ENCODE measurements around the gene REXO4. TPM values are rescaled to one million over a fixed set of nuclear protein-coding genes. Genes with fewer than 3 reads are reported as not detected.

REXO4 gene
- total RNA-seq, 4 donors from 2014 or later = 12.1 to 21.9 (median 16.0) TPM

DNA sequence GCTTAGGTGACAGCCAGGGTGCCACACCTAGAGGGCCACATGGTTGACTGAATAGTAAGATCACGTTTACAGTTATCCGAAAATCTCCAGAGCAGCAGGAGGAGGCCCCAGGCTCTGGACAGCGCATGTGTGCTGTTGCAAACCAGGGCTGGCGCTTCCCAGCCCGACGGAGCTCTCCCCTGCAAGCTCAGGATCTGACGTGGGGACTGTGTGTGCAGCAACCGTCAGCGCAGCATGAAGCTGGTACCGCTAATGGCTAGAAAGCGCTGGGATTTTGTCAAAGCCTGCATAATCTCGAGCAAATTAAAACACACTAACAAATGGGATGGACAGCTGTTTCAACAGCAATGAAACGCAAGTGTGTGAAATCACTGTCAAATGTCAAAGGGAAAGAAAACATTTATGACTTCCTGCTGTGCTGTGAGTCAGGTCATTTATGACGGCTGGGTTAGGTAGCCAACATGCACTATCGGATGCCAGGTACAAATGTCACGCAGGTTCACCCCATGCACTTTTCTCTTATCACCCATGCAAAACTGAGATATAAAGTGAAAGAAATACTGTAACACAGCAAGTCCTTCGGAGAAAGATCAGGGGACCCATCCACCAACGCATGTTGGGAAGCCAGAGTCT lies 49.4 kb downstream of the REXO4 start:
- Histone ChIP-seq H3K9me3 (no peaks in the 10 kb centered on the region), H3K36me3 (peaks cover 0 to 35% (median 17%) of the 10 kb centered on the region in 4 donors), H3K27me3 (no peaks in the 10 kb centered on the region), H3K4me3 (no peak overlapping the region), H3K27ac (peak overlapping the region; percentile 44 to 69 (median 59)), H3K4me1 (peaks cover 33 to 65% (median 56%) of the 10 kb centered on the region in 4 donors)
- intact Hi-C loops (cut with DNase I; ENCODE audit: low total_unique reads) (no loop called here), in situ Hi-C loops (cut with MboI; ENCODE audit: low pct_ligation_motif_present in 1 of 4, low pct_unique_long_range_greater_than_20kb in 1 of 4, low sequenced_read_pairs in 3 of 4) (no loop called here)
- TF ChIP-seq POLR2AphosphoS5 (IDR thresholded peaks at IDR 0.05) = peak in 2 of 3 donors; percentile 35 to 45
- TF ChIP-seq POLR2A (IDR thresholded peaks at IDR 0.05) = no peak
- WGBS, 2 donors (ENCODE audit: low coverage in 1 of 2) = 32 to 46% methylated on average over 3 to 18 of the region's 18 CpGs
- DNase-seq = peak; percentile 52

DNA sequence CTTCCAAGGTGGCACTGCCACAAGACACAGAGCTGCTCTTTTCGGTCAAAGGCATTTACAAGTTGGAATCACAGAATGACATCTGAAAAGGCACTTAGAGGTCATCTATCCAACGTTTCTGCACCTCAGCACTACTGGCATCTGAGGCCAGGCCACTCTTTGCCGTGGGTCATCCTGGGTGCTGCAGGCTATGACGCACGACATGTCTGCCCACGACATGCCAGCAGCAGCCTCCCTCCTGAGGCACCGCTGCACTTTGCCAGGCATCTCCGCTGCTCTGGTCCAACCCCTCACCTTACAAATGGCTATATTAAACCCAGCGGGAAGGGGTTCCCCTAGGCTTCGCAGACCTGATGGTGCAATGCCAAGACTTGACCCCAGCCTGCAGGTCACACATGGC lies 50.0 kb downstream of the REXO4 start:
- in situ Hi-C loops (cut with MboI; ENCODE audit: low pct_ligation_motif_present in 1 of 4, low pct_unique_long_range_greater_than_20kb in 1 of 4, low sequenced_read_pairs in 3 of 4) (no loop called here), intact Hi-C loops (cut with DNase I; ENCODE audit: low total_unique reads) (no loop called here)
- TF ChIP-seq, protein P1, sequence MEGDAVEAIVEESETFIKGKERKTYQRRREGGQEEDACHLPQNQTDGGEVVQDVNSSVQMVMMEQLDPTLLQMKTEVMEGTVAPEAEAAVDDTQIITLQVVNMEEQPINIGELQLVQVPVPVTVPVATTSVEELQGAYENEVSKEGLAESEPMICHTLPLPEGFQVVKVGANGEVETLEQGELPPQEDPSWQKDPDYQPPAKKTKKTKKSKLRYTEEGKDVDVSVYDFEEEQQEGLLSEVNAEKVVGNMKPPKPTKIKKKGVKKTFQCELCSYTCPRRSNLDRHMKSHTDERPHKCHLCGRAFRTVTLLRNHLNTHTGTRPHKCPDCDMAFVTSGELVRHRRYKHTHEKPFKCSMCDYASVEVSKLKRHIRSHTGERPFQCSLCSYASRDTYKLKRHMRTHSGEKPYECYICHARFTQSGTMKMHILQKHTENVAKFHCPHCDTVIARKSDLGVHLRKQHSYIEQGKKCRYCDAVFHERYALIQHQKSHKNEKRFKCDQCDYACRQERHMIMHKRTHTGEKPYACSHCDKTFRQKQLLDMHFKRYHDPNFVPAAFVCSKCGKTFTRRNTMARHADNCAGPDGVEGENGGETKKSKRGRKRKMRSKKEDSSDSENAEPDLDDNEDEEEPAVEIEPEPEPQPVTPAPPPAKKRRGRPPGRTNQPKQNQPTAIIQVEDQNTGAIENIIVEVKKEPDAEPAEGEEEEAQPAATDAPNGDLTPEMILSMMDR (IDR thresholded peaks at IDR 0.05) = no peak
- no peak for TF ChIP-seq EP300 (IDR thresholded peaks at IDR 0.05; ENCODE audit: low read depth)
- Histone ChIP-seq H3K4me1 (peaks cover 31 to 59% (median 51%) of the 10 kb centered on the region in 4 donors), H3K27me3 (no peaks in the 10 kb centered on the region), H3K36me3 (peaks cover 0 to 39% (median 19%) of the 10 kb centered on the region in 4 donors), H3K27ac (peak overlapping the region; percentile 32 to 65 (median 50)), H3K9me3 (no peaks in the 10 kb centered on the region), H3K4me3 (no peak overlapping the region)
- DNase-seq = no peak
- WGBS, 2 donors (ENCODE audit: low coverage in 1 of 2) = 40 to 90% methylated on average over 1 to 10 of the region's 10 CpGs

DNA sequence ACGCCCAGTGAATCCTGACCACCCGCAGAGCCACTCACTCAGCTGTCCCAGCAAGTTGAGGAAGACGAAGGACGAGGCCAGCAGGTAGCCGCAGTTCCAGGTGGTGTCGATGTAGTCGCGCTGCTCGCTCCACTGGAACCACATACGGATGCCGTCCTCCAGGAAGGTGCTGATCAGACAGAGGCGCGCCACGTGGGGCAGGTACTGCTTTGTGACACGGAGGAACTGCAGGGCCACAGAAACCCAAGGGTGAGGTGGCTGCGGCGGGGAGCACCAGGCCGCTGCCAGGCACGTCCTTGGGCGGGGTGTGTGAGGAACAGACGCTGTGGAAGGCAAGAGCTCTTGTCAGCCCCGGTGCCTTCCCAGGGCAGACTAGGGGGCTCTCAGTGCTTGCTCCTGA lies 50.6 kb downstream of the REXO4 start:
- H3K4me1 ChIP-seq = peaks cover 25 to 53% (median 46%) of the 10 kb centered on the region in 4 donors
- no peak overlapping the region for H3K27ac ChIP-seq
- TF ChIP-seq POLR2AphosphoS5 (IDR thresholded peaks at IDR 0.05) = no peak
- TF ChIP-seq EP300 (IDR thresholded peaks at IDR 0.05; ENCODE audit: low read depth) = no peak
- no peak for TF ChIP-seq POLR2A (IDR thresholded peaks at IDR 0.05)
- TF ChIP-seq, protein P1 (IDR thresholded peaks at IDR 0.05) = no peak

DNA sequence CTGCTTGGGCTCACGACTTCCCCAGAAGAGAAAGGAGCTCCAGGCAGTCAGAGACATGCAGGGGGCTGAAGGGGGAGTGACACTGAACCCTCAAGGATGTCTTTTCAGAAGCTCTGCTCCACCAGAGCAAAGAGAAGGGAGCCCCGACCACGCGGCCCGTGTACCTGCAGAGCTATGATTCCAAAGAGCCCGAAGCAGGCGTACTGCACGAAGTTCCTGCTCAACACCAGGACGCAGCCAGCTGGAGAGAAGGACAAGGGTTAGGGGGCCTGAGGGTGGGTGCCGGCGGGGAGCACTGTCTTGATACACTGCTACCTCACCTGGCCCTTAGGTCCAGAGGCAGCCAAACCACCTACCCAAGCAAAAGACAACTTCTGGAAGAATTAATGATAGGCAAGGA lies 51.4 kb downstream of the REXO4 start:
- Histone ChIP-seq H3K27ac (no peak overlapping the region), H3K27me3 (no peaks in the 10 kb centered on the region), H3K9me3 (no peaks in the 10 kb centered on the region), H3K4me1 (peaks cover 19 to 45% (median 38%) of the 10 kb centered on the region in 4 donors), H3K4me3 (no peak overlapping the region), H3K36me3 (peaks cover 0 to 50% (median 21%) of the 10 kb centered on the region in 4 donors)
- intact Hi-C loops (cut with DNase I; ENCODE audit: low total_unique reads) = no loop called here
- WGBS, 2 donors (ENCODE audit: low coverage in 1 of 2) = 67 to 95% methylated on average over 1 to 11 of the region's 11 CpGs
- no peak for TF ChIP-seq POLR2AphosphoS5 (IDR thresholded peaks at IDR 0.05)
- TF ChIP-seq EP300 (IDR thresholded peaks at IDR 0.05; ENCODE audit: low read depth) = no peak
- TF ChIP-seq, protein P1 (IDR thresholded peaks at IDR 0.05) = no peak
- no peak for TF ChIP-seq POLR2A (IDR thresholded peaks at IDR 0.05)
- no peak for DNase-seq
- in situ Hi-C loops (cut with MboI; ENCODE audit: low pct_ligation_motif_present in 1 of 4, low pct_unique_long_range_greater_than_20kb in 1 of 4, low sequenced_read_pairs in 3 of 4) = no loop called here

More for the DNA sequence above, 50.6 kb downstream of the REXO4 start:
- DNase-seq = no peak
- H3K27me3 ChIP-seq = no peaks in the 10 kb centered on the region
- peaks cover 0 to 42% (median 20%) of the 10 kb centered on the region in 4 donors for H3K36me3 ChIP-seq
- H3K4me3 ChIP-seq = no peak overlapping the region
- H3K9me3 ChIP-seq = no peaks in the 10 kb centered on the region
- in situ Hi-C loops (cut with MboI; ENCODE audit: low pct_ligation_motif_present in 1 of 4, low pct_unique_long_range_greater_than_20kb in 1 of 4, low sequenced_read_pairs in 3 of 4) (no loop called here), intact Hi-C loops (cut with DNase I; ENCODE audit: low total_unique reads) (no loop called here)
- 95% methylated on average over 22 of the region's 22 CpGs; no CpG with 5 or more reads in 1 of the 2 donors for WGBS, 2 donors (ENCODE audit: low coverage in 1 of 2)

Measured in transverse colon (tissue), 4 donors.